Activated naive CD4-positive, alpha-beta T cell treated with anti-CD3 and anti-CD28 coated beads, Interleukin-2, amount 50 U/mL, for 16 hours (primary cell): ENCODE data around the gene SLC22A4.

Source experiments
- DNase-seq: peaks from one replicate; pipeline ENCODE4 v3.0.0-alpha.2; 2020

The SLC22A4 gene

DNA sequence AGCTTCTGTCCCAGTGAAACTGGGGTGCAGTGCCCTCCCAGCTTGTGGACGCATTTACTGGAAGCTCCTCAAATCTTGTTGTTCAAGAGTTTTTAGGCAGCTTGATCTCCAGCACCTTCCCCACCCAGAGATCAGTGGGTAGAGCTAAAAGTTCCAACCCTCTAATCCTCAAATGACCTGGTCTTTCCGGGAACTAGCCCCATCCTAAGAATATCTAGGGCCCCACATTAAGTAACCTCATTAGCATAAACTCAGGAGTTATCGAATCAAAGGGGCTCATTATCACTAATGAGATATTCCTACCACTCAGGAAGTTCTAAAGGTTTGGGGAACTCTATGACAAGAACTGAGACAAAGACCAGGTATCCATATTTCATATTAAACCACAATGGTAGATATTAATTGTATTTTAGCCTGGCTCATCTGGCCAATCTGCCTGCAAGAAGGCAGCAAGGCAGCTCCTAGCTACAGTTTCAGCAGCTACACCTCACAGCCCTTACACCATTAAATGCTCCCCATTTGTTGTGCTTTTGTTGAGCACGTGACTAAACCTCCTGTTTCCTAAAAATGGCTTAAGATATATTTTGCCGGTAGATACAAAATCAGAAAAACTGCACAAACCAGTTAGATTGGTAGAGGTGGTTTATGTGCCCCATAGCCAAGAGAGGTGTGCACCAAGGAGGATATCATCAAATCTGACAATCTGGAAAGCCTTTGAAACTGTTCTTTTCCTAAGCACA lies 50.8 kb downstream of the SLC22A4 start:
- no peak for DNase-seq

DNA sequence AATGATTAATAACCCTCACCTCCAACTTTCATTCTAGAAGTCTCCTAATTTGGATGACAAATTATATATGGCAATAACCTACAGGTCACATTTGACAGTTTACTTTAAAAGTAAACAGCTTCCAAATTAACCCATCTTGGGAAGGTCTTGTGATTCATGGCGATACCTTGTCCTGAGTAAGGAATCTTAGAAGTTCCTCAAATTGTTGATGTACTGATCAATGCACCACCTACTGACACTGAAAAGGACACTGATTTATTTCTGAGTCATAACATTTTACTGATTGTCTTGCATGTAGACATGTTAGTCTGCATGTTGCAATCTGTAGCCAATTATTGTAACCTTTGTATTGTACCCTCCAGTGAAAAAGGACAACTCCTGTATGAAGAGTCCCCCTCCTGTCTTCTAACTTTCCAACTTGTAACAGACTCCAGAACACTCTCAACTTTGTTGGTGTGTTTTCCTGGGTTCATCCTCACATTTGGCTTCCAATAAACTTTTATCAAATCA lies 59.3 kb downstream of the SLC22A4 start:
- no peak for DNase-seq

DNA sequence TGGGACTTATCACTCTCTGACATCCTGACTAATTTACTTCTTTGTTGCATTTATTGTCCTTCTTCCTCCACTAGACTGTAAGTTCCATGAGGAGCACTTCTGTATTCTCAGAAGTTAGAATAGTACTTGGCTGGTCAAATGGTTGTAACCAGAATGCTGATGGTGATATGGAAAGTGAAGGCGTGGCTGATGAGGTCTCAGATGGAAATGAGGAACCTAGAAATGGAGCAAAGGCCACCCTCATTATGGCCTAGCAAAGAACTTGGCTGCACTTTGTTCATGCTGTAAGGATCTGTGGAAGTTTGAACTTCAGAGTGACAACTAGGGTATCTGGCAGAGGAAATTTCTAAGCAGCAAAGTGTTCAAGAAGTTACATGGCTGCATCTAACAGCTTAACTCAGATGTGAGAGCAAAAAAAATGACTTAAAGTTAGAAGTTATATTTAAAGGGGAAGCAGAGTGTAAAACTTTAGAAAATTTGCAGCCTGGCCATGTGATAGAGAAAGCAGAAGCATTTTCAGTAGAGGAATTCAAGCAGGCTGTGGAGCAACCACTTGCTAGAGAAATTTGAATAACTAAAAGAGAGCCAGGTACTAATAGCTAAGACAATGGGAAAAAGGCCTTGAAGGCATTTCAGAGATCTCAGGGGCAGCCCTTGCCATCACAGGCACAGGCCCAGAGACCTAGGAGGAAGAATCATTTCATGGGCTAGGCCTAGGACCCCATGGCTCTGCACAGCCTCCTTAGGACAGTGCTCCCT lies 60.4 kb downstream of the SLC22A4 start:
- no peak for DNase-seq

DNA sequence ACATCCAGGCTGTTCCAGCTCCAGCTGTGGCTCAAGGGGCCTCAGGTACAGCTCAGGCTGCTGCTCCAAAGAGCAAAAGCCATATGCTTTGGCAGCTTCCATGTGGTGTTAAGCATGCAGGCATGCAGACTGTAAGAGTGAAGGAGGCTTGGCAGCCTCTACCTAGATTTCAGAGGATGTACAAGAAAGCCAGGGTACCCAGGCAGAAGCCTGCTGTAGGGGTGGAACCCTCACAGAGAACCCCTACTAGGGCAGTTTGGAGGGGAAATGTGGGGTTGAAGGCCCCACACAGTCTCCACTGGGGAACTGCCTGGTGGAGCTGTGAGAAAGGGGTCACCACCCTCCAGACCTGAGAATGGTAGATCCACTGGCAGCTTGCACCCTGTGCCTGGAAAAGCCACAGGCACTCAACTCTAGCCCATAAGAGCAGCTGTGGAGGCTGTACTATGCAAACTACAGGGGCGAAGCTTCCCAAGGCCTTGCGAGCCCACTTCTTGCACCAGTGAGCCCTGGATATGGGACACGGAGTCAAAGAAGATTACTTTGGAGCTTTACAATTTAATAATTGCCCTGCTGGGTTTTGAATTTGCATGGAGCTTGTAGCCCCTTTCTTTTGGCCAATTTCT lies 61.1 kb downstream of the SLC22A4 start:
- DNase-seq = no peak

DNA sequence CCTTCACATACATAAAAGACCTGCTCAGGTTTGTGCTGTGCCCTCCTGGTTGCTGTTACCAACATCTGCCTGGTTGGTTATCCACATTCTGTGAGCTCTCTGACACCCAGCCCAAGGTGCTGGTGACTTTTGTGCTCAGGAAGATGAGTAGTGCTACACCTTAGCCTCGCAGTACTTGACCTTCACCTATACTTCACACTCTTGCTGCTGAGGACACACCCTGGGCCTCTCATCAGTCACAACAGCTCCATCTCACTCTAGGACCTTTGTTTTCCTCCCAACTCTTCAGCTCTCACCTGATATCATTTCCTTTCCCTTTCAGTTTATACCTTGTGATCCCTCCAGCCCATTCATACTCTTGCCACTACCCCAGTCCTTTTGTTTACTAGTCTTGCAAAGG lies 64.6 kb downstream of the SLC22A4 start:
- no peak for DNase-seq

DNA sequence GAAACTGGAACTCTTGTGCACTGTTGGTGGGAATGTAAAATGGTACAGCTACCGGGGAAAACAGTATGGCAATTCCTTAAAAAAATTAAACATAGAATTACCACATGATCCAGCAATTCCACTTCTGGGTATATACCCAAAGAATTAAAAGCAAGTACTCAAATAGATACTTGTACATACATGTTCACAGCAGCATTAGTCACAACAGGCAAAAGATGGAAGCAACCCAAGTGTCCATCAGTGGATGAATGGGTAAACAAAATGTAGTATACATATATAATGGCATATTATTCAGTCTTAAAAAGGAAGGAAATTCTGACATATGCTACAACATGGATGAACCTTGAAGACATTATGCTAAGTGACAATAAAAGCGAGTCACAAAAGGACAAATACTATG lies 67.9 kb downstream of the SLC22A4 start:
- DNase-seq = no peak

DNA sequence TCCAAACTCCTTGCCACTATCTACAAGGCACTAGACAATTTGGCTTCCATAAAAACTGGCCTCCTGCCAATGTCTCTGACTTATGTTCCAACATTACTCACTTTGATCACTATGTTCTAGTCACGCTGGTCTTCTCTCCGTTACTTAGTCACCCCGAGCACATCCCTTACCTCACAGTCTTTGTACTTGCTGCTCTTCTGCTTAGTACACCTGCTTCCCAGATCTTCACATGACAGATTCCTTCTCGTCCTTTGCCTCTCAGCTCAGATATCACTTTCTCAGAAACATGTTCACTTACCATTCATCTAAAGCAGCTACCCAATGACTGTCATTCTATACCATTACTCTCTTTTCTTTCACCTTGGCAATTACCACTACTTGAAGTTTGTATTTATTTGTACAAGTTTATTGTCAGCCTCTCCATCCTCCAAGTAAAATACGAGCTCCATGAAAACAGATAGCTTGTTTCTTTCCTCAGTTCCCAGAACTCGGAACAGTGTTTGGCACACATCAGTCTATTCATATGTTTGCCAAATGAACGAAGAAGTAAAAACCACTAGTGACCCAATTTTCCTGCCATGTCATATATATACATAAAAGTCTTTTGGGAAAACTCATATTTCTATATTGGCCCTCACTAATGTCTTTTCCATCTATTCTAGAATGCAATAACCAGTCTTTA lies 69.4 kb downstream of the SLC22A4 start:
- DNase-seq = no peak

DNA sequence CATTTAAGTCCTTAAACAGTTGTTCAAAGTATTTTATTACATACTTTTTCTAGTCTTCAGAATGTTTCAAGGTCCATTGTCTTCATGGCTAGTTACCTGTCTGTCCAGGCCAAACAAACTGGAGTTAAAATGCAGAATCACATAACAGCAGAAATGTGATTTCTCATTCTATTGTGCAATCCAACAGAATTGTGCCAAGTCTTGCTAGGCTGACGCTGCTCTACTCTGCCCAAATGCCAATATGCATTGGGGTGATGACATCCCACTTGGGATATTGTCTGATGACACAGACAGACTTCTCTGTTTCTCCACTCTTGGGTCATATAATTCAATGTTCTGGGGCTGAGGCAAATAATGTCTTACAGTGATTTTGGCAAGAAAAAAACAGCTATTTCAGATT lies 70.1 kb downstream of the SLC22A4 start:
- DNase-seq = no peak

DNA sequence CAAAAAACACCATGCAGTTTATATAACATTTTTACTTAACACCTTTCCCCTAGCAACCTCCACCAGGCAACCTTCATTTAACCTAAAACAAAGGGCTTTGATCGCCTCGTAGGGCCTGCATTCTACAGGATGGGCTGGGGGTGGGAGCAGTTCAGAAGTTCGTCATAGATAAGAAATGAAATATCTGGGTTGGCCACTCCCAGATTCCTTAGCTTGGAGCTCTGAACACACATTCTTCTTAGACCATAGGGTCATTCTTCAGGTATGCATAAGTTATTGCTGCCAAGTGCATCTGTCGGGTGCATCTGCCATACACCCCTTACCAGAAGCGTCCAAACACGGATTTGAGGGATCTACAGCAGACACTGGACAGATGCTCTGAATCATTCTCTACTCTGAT lies 71.0 kb downstream of the SLC22A4 start:
- DNase-seq = no peak

DNA sequence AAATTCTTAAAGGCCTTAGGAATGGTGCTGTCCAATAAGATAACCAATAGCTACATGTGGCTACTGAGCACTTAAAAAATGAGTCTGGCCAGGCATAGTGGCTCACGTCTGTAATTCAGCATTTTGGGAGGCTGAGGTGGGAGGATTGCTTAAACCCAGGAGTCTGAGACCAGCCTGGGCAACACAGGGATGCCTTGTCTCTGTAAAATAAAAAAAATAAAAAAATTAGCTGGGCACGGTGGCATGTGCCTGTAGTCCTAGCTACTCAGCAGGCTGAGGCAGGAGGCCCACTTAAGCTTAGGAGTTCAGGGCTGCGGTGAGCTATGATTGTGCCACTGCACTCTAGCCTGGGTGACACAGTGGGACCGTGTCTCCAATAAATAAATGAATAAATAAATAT lies 74.0 kb downstream of the SLC22A4 start:
- no peak for DNase-seq

DNA sequence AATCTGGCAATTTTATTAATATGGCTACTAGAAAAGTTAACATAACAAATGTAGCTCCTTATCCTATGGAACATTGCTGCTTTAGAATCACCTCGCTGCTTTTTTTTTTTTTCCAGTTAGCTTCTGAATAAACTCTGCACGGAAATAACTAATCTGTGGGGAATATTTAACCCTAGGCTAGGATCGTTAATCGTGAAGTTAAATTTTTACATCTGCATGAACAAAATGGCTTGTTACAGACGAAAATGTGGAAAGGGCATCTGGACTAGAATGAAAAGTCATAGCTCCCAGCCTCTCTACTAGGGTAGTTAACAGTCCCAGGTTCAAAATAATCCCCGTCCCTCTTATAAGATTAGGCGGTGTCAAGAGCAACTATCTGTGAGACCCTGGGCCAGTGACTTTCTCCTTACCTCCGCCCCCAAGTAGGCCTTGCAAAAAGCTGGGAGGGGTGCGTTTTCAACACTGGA lies 74.8 kb downstream of the SLC22A4 start:
- no peak for DNase-seq

DNA sequence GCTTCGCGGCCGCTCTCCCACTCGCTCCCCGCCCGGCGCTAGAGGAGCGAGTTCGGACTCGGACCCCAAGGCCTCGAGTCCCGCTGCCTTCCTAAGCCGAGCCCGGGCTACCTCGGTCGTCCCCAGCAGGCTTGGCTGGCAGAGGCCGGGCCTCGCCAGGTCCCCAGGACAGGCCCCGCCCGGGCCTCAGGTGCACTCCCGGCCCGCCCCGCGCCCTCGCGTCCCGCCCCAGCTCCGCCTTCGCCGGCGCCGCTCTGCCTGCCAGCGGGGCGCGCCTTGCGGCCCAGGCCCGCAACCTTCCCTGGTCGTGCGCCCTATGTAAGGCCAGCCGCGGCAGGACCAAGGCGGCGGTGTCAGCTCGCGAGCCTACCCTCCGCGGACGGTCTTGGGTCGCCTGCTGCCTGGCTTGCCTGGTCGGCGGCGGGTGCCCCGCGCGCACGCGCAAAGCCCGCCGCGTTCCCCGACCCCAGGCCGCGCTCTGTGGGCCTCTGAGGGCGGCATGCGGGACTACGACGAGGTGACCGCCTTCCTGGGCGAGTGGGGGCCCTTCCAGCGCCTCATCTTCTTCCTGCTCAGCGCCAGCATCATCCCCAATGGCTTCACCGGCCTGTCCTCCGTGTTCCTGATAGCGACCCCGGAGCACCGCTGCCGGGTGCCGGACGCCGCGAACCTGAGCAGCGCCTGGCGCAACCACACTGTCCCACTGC lies 75.4 kb downstream of the SLC22A4 start, which contains the start of gene SLC22A5:
SLC22A5 (plus strand) TSS at position 237 of the 707 bp plus-strand sequence; CDS start at position 500, 263 bp downstream.
- peak; percentile 80 for DNase-seq

DNA sequence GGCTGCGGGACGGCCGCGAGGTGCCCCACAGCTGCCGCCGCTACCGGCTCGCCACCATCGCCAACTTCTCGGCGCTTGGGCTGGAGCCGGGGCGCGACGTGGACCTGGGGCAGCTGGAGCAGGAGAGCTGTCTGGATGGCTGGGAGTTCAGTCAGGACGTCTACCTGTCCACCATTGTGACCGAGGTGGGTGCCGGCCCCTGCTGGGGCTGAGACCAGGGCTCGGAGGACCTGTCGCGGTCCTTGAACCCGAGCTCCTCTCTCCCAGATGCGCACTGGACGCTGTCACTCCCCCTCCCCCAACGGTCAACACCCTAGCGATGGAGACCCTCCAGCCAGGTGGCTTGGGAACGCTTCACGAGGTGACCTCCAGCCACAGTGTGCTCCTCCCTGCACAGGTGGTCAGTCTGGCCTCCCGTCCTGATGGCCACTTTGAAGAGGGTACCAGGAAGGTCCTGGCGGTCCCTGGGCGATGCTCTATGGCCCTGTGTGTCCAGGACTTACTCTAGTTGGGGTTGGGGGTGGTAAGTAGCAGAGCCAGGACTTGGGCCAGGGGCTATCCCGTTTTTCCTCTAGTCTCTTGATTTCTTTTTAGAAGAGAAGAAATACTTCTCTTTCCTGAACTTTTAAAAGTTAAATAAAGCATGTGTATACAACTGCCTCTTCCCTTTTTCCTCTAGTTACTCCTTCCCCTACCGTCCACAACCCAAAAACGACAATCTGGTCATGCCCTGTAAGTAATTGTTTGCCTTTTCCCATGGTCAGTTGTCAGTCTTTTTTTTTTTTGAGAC lies 76.2 kb downstream of the SLC22A4 start:
- DNase-seq = no peak

DNA sequence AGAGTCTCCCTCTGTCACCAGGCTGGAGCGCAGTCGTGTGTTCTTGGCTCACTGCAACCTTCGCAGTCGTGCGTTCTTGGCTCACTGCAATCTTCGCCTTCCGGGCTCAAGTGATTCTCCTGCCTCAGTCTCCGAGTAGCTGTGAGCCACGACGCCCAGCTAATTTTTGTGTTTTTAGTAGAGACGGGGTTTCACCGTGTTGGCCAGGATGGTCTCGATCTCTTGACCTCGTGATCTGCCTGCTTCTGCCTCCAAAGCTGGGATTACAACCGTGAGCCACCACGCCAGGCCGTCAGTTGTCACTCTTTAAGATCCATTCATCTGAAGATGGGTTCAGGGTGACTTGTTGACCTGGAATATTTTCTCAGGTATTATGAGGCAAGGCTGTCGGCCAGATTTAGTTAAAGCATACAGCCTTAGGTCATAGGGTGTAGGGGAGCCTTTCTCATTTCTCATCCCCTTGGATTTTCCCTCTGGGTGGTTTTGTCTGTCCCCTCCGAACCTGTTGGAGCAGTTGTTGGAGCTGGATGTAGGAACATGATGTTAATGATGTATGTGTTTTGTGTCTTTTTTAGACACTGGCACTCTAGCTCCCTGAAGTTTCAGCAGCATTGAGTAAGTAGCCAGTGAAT lies 76.9 kb downstream of the SLC22A4 start:
- no peak for DNase-seq

DNA sequence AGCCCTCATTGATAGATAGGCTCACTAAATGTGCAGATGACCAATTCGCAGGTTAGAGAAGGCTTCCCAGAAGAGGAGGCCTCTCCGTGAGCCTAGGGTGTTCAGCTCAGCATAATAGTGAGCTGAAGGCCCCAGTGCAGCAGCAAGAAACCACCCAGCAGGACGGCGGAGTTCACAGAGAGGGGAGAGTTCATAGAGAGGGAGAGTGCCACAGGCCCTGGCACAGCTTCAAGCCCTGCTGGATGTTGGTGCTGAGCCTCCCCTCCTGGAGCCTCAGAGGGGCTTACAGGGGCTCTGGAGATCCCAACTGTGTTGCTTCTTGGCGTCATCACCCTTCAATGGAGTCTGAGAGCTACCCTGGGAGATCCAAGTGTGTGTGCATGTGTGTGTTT lies 77.4 kb downstream of the SLC22A4 start:
- no peak for DNase-seq

DNA sequence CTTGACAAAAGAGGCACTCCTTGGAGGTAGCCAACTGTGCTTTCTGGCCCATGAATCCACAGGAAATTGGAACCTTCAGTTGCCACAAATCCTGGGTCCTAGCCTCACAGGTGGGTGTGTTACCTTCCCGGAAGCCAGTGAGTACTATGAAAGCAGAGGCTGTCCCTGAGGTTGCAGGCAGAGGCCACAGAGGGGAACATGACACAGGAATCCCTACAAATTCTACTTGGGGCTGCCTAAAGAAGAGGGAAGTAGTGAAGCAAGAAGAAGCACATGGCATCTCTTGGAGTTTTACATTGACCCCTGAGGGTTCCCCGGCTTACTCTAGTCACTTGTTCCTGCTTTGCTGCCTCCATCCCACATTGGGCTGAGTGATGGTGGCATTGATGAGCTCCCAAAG lies 77.9 kb downstream of the SLC22A4 start:
- no peak for DNase-seq

DNA sequence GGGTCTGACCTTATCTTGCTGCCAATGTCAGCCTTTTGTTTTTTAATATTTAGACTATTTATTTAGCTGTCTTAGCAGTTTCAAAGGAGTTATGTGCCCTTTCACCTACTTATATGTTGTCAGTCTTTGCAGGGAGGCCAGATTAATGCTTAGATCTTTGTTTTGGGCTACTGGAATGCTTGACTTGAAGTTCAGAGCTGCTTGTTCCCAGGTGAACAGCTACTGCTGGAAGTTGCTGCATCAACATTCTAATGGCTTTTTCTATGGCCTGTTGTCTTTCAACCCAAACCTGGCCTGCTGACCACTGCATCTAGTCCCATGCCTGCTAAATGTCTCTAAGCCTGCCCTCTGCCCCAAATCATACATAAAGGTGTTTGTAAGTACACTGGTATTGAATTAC lies 78.3 kb downstream of the SLC22A4 start:
- no peak for DNase-seq

DNA sequence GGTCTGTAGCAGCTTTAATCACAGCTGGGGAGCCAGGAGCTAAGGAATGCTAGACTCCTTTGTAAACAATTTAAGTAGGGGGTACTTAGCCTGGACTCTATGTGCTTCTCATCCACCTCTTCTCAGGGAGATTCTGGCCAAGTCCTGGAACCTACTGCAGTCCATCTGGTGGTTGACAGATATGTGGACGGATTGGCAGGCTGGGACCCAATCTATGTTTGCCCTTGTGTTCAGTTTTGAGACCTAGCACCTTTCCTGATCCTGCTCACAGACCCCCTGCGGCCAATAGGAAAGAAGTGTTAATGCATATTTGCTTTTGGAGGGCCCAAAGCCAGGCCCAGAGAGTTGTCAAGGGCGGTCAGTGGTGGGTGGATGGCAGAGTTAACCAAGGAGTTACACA lies 81.8 kb downstream of the SLC22A4 start:
- no peak for DNase-seq

DNA sequence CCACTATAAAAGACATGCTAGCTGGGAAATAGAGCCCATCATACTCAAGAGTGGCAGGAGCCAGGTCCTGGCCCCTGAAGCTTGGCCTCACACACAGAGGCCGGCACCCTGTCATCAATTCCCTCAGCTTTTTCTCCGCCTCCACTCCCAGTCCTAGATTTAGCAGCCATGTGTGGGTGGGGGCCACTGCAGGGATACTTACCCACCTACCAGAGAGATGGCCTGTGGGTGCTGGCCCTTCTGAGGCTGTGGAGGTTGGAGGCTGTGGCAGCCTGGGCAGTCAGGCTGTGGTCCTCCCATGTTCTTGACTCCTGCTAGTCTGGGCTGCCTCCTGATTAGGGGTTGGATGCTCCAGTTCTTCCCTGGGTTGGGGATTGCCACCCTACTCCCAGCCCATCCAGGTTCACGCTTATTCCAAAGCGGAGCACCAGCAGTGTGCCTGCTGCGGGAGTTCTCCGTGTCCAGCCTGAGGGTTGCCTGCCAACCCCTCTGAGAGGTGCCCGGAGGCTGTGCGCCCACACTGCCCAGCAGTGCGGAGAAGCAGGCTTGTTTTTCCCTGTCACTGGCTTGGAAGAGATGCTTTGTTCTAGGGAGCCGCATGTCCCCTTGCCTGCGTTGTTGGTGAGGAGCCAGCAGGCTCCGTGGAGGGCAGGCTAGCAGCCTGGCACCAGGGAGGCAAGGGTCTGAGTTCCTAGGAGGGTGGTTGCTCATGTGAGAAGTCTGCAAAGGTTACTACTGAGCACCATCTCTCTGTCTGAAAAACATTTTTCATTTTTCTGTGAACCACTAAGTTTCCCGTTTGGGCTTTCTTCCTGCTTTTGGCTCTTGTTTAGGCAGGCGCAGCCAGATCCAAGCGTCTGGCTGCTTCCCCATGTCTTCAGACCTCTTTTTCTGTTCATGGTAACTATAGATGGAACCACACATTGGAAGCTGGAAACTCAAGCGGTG lies 82.8 kb downstream of the SLC22A4 start:
- no peak for DNase-seq

DNA sequence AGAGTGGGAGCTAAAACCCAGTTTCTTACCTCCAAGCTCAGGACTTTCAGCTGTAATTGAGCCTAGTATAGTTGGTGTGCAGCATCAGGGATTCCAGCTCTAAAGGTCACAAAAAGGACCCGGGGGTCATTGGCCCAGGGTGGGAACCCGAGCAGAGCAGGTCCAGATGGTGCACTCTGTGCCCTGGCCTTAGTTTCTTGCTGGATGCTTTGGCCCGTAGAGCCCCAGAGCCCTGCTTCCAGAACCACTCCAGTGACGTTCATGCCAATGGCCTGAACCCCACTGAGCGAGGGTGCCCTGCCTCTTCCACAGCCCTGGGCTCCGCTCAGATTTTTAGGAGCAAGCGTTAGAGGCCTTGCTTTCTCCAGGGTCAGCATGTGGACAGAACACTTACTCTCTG lies 83.5 kb downstream of the SLC22A4 start:
- no peak for DNase-seq
